GM12891 (cell line): ENCODE results near the gene MSRB2. TPM values are rescaled to one million over a fixed set of nuclear protein-coding genes. Genes with fewer than 3 reads are reported as not detected.
A peak's percentile ranks its signal among the peaks of the same experiment; 100 is the strongest.

Experiments
- DNase-seq: peaks from one replicate; pipeline ENCODE4 v3.0.0; 2011; ENCODE audit warnings: low spot score; ENCODE audit not compliant: insufficient read length
- FAIRE-seq: peaks from 2 replicates; lab custom pipeline; 2011; peaks lifted over from hg19 to GRCh38; lab: Jason Lieb, UNC
- PAX5 ChIP-seq: IDR thresholded peaks from 2 replicates; pipeline ENCODE4 v1.6.1; 2011; ENCODE audit warnings: low read length, moderate library complexity, mild to moderate bottlenecking; ENCODE audit not compliant: insufficient read depth, severe bottlenecking
- POLR2A ChIP-seq: IDR thresholded peaks from 2 replicates; pipeline ENCODE4 v1.6.1; 2011; ENCODE audit warnings: low read depth, low read length, control low read depth
- POLR2AphosphoS5 ChIP-seq: IDR thresholded peaks from 2 replicates; pipeline ENCODE4 v1.6.1; 2011; ENCODE audit warnings: low read depth, low read length, control low read depth
- POU2F2 ChIP-seq: IDR thresholded peaks from 2 replicates; pipeline ENCODE4 v1.6.1; 2011; ENCODE audit warnings: low read depth, mild to moderate bottlenecking, control low read depth, low read length, moderate library complexity
- SPI1 ChIP-seq: IDR thresholded peaks from 2 replicates; pipeline ENCODE4 v1.6.1; 2011; ENCODE audit warnings: low read depth, low read length, control low read depth
- TAF1 ChIP-seq: IDR thresholded peaks from 2 replicates; pipeline ENCODE4 v1.6.1; 2011; ENCODE audit warnings: low read depth, low read length, control low read depth
- polyA plus RNA-seq: library from polyadenylated mRNA; unstranded; fragments of >200 nt; gene quantifications from one replicate; pipeline ENCODE4 v1.2.1, GENCODE V29; 2012; ENCODE audit warnings: low read depth, missing spikeins, inconsistent platforms; ENCODE audit not compliant: missing spikeins

The MSRB2 gene
- 4.5 TPM for polyA plus RNA-seq

DNA sequence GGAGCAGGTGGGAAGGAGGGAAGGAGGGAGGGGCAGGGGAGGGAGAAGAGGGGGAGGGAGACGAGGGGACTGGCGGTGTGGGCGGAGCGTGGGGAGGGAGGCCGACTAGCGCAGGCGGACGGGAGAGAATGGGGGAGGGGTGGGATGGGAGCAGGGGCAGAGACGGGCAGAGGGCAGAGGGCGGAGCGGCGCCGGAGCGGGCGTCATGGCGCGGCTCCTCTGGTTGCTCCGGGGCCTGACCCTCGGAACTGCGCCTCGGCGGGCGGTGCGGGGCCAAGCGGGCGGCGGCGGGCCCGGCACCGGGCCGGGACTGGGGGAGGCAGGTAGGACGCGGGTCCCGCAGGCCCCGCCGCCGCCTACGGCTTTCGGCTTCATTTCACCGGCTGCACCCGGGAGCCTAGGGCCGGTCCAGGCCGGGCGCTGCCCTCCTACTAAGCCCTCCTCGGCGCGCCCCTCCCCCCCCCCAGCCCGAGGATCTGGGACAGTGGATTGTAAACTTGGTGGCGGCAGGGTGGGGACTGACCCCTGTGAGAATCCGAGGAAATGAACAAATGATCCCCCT is at the start of gene MSRB2:
Gene MSRB2 (plus strand): TSS at position 176 of the 562 bp plus-strand sequence. CDS start 30 bp downstream, at position 206.
- FAIRE-seq (peak; percentile 93), DNase-seq (peak; percentile 65)
- TF ChIP-seq POLR2A, result no peak

DNA sequence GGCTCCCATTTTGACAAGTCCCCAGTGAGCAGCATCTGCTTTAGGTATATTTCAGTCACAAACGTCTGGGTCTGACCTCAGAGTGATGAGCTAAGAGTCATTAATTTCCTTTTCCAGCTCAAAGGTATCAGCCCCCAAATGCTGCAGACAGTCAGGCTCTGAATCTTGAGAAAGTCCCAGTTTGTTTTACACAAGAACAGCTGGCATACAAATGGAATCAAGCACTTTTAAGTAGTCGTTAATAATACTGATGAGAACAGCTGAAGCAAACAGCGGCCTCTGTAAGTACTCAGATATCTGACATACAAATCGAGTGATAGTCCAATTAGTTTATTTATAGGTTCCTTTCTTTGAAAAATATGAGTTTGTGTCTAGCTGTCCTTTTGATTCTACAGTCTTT is 49.4 kb upstream of the MSRB2 start:
- DNase-seq (no peak), FAIRE-seq (no peak)
- no peak for TF ChIP-seq PAX5
- no peak for TF ChIP-seq TAF1
- TF ChIP-seq POU2F2, result no peak
- TF ChIP-seq POLR2AphosphoS5, result no peak
- TF ChIP-seq POLR2A, result no peak
- no peak for TF ChIP-seq SPI1

DNA sequence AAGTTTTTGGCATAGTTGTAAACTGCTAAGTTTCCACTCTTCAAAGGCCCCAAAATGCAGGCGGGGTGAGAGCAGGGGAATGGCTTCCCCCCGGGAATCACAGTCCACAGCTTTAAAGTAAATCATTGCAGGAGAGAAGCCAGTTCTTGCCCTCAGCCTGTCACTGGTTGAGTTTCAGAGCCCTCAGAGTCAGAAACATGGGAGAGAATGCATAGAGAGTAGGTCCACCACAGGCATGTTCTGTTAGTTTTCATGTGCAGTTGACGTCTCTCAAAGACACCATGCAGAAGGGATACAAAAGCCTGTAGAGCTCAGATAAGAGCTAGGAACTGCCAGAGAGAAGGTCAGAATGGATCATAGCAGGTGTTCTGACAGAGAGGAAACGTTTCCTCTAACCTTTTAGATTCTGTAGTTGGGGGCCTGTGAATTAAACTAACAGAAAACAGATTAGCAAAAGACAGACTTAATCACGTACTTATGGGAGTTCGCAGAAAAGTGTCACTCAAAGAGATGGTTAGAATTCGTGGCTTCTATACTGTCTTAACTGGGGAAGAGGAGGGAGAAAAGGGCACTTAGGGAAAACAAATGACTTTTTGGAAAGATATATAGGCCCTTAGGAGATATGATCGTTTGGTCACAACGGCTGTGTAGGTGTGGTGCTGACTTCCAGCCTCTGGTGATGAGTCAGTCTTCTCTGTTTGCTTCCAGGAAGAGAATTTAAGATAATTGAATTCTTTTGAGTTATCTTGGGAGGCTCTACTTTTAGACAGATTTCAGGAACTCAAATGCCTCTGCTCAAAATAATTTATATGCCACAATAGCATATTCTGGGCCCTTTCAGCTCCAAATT is 48.0 kb upstream of the MSRB2 start:
- no peak for DNase-seq
- TF ChIP-seq TAF1, result no peak
- TF ChIP-seq POU2F2, result no peak
- no peak for TF ChIP-seq PAX5
- no peak for TF ChIP-seq SPI1
- TF ChIP-seq POLR2A, result no peak
- FAIRE-seq, result no peak

DNA sequence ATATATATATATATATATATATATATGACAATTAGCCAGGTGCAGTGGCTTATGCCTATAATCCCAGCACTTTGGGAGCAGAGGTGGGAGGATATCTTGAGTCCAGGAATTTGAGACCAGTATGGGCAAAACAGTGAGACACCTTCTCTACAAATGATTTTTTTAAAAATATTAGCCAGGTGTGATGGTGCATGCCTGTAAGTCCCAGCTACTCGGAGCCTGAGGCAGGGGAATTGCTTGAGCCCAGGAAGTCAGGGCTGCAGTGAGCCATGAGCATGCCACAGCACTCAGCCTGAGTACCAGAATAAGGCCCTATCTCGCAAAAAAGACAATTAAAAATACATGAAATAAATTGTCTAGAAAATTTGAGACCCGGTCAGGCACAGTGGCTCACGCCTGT is 47.2 kb upstream of the MSRB2 start:
- DNase-seq, result no peak
- FAIRE-seq, result no peak

DNA sequence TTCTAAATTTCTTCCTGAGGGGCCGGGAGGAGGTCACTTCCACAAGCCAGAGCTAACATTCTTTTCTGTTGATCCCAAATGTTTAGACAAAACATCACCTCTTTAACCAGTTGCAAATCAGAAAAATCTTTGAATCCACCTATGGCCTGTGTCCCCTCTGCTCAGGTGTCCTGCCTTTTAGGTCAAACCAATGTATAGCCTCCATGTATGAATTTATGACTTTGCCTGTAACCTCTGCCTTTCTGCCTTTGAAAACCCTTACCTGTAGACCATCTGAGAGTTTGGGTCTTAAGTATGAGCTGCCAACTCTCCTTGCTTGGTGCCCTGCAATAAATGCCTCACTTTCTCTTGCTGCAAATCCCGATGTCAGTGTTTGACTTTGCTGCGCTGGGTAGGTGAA is 44.1 kb upstream of the MSRB2 start:
- TF ChIP-seq TAF1, result no peak
- no peak for TF ChIP-seq POU2F2
- no peak for TF ChIP-seq POLR2AphosphoS5
- TF ChIP-seq PAX5, result no peak
- no peak for TF ChIP-seq POLR2A
- no peak for TF ChIP-seq SPI1
- no peak for DNase-seq
- FAIRE-seq, result no peak

More for the DNA sequence above, 47.2 kb upstream of the MSRB2 start:
- TF ChIP-seq TAF1 (no peak), SPI1 (no peak), POLR2A (no peak), POU2F2 (no peak), PAX5 (no peak), POLR2AphosphoS5 (no peak)

DNA sequence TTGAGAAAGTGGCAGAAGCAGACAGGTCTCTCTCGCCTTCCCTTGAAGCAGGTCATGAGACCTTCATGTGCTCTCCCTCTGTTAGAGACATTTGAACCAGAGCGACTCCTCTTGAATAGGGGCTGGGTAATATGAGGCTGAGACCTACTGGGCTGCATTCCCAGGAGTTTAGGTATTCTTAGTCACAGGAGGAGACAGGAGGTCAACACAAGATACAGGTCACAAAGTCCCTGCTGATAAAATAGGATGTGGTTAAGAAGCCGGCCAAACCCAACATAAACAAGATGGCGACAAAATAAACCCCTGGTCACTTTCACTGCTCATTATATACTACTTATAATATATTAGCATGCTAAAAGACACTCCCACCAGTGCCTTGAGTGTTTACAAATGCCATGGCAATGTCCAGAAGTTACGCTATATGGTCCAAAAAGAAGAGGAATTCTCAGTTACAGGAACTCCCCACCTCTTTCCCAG is 43.5 kb upstream of the MSRB2 start:
- no peak for DNase-seq
- TF ChIP-seq POLR2AphosphoS5 (no peak), SPI1 (no peak), TAF1 (no peak), POLR2A (no peak), PAX5 (no peak), POU2F2 (no peak)

DNA sequence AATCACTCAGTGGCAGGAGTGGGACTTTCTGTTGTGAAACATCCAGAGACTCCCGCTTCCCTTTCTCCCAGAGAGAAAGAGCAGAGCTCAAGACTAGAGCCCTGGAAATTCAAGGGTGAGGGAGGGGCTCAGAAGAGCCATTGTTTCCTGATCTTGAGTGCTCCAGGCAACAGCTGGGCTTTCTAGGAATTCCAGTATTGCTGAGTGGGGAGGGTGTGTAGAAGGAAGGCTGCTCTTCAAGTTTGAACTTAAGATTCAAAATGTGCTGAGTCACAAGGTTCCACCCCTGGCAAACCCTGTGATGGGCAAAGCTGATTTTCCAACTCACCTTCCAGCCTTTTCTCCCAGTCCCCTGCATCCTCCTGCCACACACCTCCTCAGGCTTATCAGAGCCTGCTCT is 42.3 kb upstream of the MSRB2 start:
- FAIRE-seq, result no peak
- no peak for TF ChIP-seq POLR2AphosphoS5
- TF ChIP-seq PAX5, result no peak
- TF ChIP-seq SPI1, result no peak
- no peak for TF ChIP-seq POLR2A
- TF ChIP-seq POU2F2, result no peak
- TF ChIP-seq TAF1, result no peak
- DNase-seq, result no peak

More for the DNA sequence above, 43.5 kb upstream of the MSRB2 start:
- FAIRE-seq, result no peak

DNA sequence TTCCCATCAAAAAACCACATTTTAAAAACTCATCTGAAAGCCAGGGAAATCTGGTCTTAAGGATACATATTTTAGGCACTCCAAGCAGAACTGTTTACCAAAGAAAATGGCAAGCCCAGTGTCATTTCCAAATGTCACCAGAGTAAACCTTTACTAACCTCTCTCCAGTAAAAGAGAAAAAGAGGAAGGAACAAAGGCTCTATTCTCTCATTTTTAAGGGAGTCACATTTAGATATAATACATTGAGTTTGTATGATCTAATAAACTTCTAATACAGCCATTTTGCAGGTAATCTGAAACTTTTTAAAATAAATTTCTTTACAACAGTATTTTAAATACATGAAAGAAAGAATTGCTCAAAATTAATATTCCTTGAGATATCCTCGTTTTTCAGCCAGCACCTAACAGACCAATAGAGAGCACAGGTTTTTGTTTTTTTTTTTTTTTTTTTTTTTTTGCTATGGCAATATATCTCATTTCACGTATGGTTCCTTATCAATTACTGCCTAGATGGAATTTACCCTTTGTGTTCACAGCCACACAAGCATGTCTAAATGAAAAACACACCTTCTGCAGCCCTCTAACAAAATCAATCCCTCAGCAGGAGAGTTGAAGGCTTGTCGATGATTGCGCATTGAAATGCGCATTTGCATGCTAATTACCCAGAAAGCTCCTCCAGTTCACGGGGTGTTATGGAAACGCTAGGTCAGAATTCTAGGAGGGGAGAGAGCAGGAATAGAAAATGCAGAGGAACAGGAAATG is 39.8 kb upstream of the MSRB2 start:
- TF ChIP-seq PAX5, result no peak
- no peak for TF ChIP-seq SPI1
- no peak for TF ChIP-seq POLR2A
- TF ChIP-seq POLR2AphosphoS5, result no peak
- TF ChIP-seq POU2F2, result no peak
- no peak for TF ChIP-seq TAF1
- DNase-seq (no peak), FAIRE-seq (no peak)

DNA sequence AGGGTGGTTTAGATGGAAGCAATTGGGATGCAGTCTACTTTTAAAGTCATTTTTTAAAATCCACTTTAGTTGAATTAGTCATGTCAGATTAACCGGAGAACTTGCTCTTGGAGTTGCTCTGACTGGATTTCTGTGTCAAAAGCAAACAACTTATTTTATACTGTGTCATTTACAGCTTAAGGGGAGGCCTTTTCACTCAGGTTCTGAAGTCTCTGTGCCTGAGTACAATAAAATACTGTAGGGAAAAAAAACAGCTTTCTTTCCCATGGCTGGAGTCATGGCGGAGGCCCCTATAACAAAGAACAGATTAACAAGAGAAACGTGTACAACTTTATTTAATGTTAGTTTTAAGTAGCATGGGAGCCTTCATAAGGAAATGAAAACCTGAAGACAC is 39.2 kb upstream of the MSRB2 start:
- DNase-seq (no peak), FAIRE-seq (no peak)
- TF ChIP-seq SPI1 (no peak), POU2F2 (no peak), PAX5 (no peak), TAF1 (no peak), POLR2A (no peak), POLR2AphosphoS5 (no peak)
